Stromal cell of bone marrow (primary cell): ENCODE data around the gene MAP4K2.

Source experiments
- DNase-seq: peaks from one replicate; pipeline ENCODE4 v3.0.0-alpha.2; 2012; ENCODE audit warnings: low read depth

Gene MAP4K2

GRCh38 chr11:64736654-64737053 is 66.4 kb downstream of the MAP4K2 start:
- no peak for DNase-seq

- DNase-seq, result no peak
Observed at GRCh38 chr11:64735725-64736259, 67.2 kb downstream of the MAP4K2 start.
